Astrocyte of the cerebellum (primary cell): ENCODE results near the gene PWP1.

ENCODE experiments used
- DNase-seq: peaks from one replicate; pipeline ENCODE4 v3.0.0-alpha.2; 2011; ENCODE audit warnings: low read depth
- H3K4me3 ChIP-seq: 2 replicates; pipeline ENCODE4 v1.5.1; 2011; ENCODE audit warnings: mild to moderate bottlenecking, low read depth, low read length, moderate library complexity
- in situ Hi-C: cut with HindIII; loops from 2 replicates; pipeline ENCODE4 v1.10.0; 2017; ENCODE audit warnings: low sequenced_read_pairs
- TF ChIP-seq, protein P1 (sequence below): IDR thresholded peaks from 2 replicates; pipeline ENCODE4 v1.5.1; 2012; ENCODE audit warnings: low read length, low read depth, moderate library complexity, mild to moderate bottlenecking; ENCODE audit errors: missing control alignments

Gene PWP1

DNA sequence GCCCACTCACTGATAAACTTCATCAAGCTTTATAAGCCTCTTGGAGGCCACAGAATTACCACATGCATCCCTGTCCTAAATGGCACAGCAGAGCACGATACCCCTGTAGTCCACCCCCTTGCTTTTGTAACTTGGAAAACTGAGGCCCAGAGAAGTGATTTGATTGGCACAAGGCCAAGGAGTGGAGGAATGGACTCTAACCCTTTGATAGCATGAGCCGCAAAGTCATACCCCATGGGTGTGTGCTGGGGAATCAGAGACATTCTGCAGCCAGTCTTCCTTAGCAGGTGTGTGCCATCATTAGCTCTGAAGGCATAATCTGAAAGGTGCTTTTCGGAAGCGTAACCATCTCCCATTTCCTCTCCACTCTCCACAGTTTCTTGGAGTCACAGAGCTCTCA, 28.5 kb upstream of the PWP1 start:
- H3K4me3 ChIP-seq, result no peak overlapping the region
- in situ Hi-C loops, result loop anchor here (25.0 kb wide), 1 partner anchor 230 kb away; no protein-coding TSS in a partner anchor
- no peak for DNase-seq
- TF ChIP-seq, protein P1, sequence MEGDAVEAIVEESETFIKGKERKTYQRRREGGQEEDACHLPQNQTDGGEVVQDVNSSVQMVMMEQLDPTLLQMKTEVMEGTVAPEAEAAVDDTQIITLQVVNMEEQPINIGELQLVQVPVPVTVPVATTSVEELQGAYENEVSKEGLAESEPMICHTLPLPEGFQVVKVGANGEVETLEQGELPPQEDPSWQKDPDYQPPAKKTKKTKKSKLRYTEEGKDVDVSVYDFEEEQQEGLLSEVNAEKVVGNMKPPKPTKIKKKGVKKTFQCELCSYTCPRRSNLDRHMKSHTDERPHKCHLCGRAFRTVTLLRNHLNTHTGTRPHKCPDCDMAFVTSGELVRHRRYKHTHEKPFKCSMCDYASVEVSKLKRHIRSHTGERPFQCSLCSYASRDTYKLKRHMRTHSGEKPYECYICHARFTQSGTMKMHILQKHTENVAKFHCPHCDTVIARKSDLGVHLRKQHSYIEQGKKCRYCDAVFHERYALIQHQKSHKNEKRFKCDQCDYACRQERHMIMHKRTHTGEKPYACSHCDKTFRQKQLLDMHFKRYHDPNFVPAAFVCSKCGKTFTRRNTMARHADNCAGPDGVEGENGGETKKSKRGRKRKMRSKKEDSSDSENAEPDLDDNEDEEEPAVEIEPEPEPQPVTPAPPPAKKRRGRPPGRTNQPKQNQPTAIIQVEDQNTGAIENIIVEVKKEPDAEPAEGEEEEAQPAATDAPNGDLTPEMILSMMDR, result no peak

DNA sequence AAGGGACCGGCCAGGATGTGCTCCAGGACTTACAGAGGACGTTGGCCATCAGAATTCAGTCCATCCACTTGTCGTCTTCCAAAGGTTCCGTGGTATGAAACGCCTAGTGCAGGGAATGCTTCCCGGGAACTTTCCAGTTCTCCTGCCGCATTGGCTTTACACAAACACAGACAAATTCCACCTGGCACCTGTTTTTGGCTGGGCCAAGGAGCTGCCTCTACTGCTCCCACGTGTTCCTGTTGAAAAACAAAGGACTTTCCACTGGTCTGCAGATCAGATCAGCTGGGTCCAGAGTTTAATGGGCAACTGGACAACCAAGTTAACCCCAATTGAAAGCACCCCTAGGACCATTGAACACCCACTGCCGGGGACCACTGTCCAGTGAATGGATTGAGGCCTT, 28.0 kb upstream of the PWP1 start:
- TF ChIP-seq, protein P1, result no peak
- no peak overlapping the region for H3K4me3 ChIP-seq
- DNase-seq, result no peak
- in situ Hi-C loops, result loop anchor here (25.0 kb wide), 1 partner anchor 230 kb away; no protein-coding TSS in a partner anchor

DNA sequence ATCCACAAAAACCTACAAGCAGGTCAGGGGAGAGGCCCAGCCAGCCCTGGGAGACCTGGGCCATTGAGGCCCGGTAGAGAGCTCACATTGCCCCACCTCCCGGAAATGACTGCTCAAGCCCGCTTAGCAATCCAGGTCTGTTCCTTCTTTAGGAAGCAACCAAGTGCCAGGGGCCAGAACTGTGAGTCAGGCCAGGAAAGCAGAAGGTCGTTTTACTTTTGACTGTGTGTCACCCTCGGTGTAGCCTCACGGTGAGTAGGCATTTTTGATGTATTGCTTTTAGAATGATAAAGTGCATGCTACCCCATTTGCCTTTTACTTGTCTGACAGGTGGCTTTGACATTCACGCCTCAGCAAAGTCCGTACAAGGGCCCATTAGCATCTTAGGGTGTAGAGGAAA, 25.4 kb upstream of the PWP1 start:
- in situ Hi-C loops, result loop anchor here (25.0 kb wide), 1 partner anchor 227 kb away; no protein-coding TSS in a partner anchor
- no peak overlapping the region for H3K4me3 ChIP-seq

DNA sequence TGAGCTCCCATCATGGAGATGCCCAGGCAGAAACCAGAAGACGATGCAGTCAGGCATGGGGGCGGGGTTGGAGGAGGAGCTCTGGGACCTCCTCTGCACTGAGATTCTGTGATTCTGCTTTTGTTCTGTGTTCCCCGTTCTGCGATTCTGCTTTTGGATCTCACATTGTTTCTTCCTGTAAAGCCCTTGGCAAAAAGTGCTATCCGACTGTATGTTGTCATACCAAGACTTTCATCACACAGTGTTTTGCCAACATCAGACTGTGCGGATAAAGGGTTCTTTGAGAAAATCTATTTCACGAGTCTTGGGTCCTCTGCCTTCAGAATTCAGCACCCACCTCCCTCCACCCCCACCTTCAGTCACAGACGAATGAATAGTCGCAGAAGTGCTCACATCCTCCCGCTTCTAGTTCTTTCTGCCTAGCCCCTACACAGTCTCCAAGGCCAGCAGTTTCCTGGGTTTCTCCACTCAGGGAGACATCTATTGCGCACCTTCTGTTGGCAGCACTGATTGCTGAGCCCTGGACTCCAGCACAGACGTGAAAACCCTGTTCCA, 24.7 kb upstream of the PWP1 start:
- TF ChIP-seq, protein P1, result no peak
- in situ Hi-C loops, result loop anchor here (25.0 kb wide), 1 partner anchor 226 kb away; no protein-coding TSS in a partner anchor
- no peak overlapping the region for H3K4me3 ChIP-seq
- no peak for DNase-seq

More for the DNA sequence above, 25.4 kb upstream of the PWP1 start:
- TF ChIP-seq, protein P1, result no peak
- DNase-seq, result no peak

DNA sequence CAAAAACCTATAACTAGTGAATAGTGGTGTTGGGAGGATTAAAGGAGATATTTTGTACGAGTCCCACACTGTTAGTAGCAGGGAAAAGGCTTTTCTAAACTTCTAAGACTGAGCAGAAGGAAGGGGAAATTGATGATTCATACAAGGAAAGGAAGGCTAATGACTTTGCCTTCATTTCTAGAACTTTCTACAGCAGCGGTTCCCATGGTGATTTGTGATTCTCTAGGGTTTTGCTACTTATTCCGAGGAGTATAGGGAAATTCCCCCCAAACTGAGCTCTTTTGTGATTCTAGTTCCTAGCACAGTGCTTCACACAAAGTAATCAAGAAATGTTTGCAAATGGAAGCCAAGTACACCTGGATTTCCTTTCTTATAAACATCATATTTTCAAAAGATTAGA, 23.8 kb upstream of the PWP1 start:
- in situ Hi-C loops, result loop anchor here (25.0 kb wide), 1 partner anchor 225 kb away; no protein-coding TSS in a partner anchor
- no peak overlapping the region for H3K4me3 ChIP-seq
- no peak for DNase-seq
- TF ChIP-seq, protein P1, result no peak

DNA sequence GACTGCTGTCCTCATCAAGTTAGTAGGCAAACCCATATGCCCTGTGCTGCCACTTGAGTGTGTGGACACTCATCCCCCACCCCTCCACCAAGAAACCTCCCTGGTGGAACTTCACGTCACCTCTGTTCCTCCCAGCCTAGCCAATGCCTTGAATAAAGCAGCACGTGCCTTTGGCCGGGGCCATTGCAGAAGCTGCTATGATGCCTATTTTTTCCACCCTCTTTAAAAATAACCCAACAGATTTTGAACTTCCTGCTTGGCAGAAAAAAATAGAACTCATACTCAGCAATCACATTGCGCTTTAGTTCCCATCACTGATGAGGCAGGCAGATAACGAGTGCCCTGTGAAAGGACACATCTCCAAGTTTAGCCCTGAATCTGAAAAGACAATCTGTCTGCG, 23.1 kb upstream of the PWP1 start:
- TF ChIP-seq, protein P1, result no peak
- no peak overlapping the region for H3K4me3 ChIP-seq
- in situ Hi-C loops, result loop anchor here (25.0 kb wide), 1 partner anchor 225 kb away; no protein-coding TSS in a partner anchor
- DNase-seq, result no peak
